Measurements from ENCODE around the gene RNF207. TPM values are rescaled to one million over a fixed set of nuclear protein-coding genes. Genes with fewer than 3 reads are reported as not detected.

The RNF207 gene
- total RNA-seq, 4 donors from 2014 or later: 4.6 to 9.8 (median 9.5) TPM

- 16% methylated on average over 10 of the region's 16 CpGs for WGBS
- no peak for TF ChIP-seq POLR2AphosphoS5 (IDR thresholded peaks at IDR 0.05)
- no peak for TF ChIP-seq CTCF (IDR thresholded peaks at IDR 0.05)
- TF ChIP-seq EP300 (IDR thresholded peaks at IDR 0.05): no peak
- TF ChIP-seq POLR2A (IDR thresholded peaks at IDR 0.05): no peak
These were observed 38.1 kb downstream of the RNF207 start, which contains the start of gene HES3 for GRCh38 chr1:6243993-6244392. HES3 (plus strand) TSS chr1:6244179; CDS start chr1:6244366, 187 bp downstream.

DNA sequence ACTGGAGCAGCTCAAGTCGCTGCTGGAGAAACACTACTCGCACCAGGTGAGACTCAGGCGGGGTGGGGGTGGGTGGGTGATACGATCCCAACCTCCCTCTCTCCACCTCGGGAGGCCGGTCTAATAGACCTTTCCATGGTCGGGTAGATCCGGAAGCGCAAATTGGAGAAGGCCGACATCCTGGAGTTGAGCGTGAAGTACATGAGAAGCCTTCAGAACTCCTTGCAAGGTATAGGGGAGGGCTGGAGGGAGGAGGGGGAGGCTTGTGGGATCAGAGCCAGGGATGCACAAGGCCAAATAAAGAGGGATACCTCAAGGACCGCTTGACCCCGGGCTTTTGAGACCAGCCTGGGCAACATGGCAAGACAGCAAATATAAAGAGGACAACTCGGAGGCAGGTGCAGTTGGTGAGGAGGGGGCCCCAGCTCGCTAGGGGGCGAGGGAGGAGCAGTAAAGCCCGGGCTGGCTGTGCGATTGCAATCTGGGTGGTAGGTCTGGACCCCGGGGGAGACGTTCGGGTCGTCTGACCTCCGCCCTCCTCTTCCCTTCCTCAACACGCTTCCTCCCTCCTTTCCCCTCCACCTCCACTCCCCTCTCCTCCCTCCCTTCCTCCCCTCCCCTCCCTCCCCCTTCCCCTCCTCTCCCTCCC lies 38.6 kb downstream of the RNF207 start:
- no peak for DNase-seq (ENCODE audit: low spot score in 2 of 2)
- Histone ChIP-seq H3K4me3 (no peak overlapping the region), H3K4me1 (peaks cover 46% of the 10 kb centered on the region), H3K27me3 (peaks cover 91% of the 10 kb centered on the region), H3K27ac (no peak overlapping the region), H3K9me3 (no peaks in the 10 kb centered on the region), H3K36me3 (no peaks in the 10 kb centered on the region)
- WGBS: 3% methylated on average over 20 of the region's 24 CpGs
- TF ChIP-seq POLR2AphosphoS5 (IDR thresholded peaks at IDR 0.05) (no peak), EP300 (IDR thresholded peaks at IDR 0.05) (no peak), POLR2A (IDR thresholded peaks at IDR 0.05) (no peak), CTCF (IDR thresholded peaks at IDR 0.05) (no peak)

More at GRCh38 chr1:6243993-6244392, 38.1 kb downstream of the RNF207 start, which contains the start of gene HES3:
- no peaks in the 10 kb centered on the region for H3K36me3 ChIP-seq
- no peak for DNase-seq (ENCODE audit: low spot score in 2 of 2)
- H3K4me3 ChIP-seq: no peak within 1 kb of the TSS
- H3K4me1 ChIP-seq: peaks cover 42% of the 10 kb centered on the region
- H3K27ac ChIP-seq: no peak within 1 kb of the TSS
- peaks cover 91% of the 10 kb centered on the region for H3K27me3 ChIP-seq
- H3K9me3 ChIP-seq: no peaks in the 10 kb centered on the region

GRCh38 chr1:6245086-6245868 lies 39.4 kb downstream of the RNF207 start:
- H3K4me1 ChIP-seq: peaks cover 52% of the 10 kb centered on the region

GRCh38 chr1:6245869-6246496 lies 40.1 kb downstream of the RNF207 start:
- H3K4me1 ChIP-seq: peaks cover 52% of the 10 kb centered on the region
- H3K36me3 ChIP-seq: no peaks in the 10 kb centered on the region
- no peak for DNase-seq (ENCODE audit: low spot score in 2 of 2)
- 8% methylated on average over 10 of the region's 49 CpGs for WGBS
- no peaks in the 10 kb centered on the region for H3K9me3 ChIP-seq
- H3K4me3 ChIP-seq: no peak overlapping the region
- H3K27me3 ChIP-seq: peaks cover 92% of the 10 kb centered on the region
- H3K27ac ChIP-seq: no peak overlapping the region
- no peak for TF ChIP-seq CTCF (IDR thresholded peaks at IDR 0.05)
- no peak for TF ChIP-seq POLR2AphosphoS5 (IDR thresholded peaks at IDR 0.05)
- no peak for TF ChIP-seq POLR2A (IDR thresholded peaks at IDR 0.05)
- TF ChIP-seq EP300 (IDR thresholded peaks at IDR 0.05): no peak

More at GRCh38 chr1:6245086-6245868, 39.4 kb downstream of the RNF207 start:
- Histone ChIP-seq H3K4me3 (no peak overlapping the region), H3K36me3 (no peaks in the 10 kb centered on the region), H3K9me3 (no peaks in the 10 kb centered on the region), H3K27ac (no peak overlapping the region), H3K27me3 (peaks cover 91% of the 10 kb centered on the region)
- DNase-seq (ENCODE audit: low spot score in 2 of 2): no peak
- 0% methylated on average over 2 of the region's 79 CpGs for WGBS
- TF ChIP-seq CTCF (IDR thresholded peaks at IDR 0.05): peak; percentile 73 to 86
- peak in 1 of 3 donors; percentile 53 for TF ChIP-seq POLR2AphosphoS5 (IDR thresholded peaks at IDR 0.05)
- no peak for TF ChIP-seq EP300 (IDR thresholded peaks at IDR 0.05)
- TF ChIP-seq POLR2A (IDR thresholded peaks at IDR 0.05): no peak
